Gastroesophageal sphincter (tissue), 4 donors: ENCODE measurements around the gene ALDH3A1. TPM values are rescaled to one million over a fixed set of nuclear protein-coding genes. Genes with fewer than 3 reads are reported as not detected.

Experiments
- ATAC-seq: fragments of 150-250 bp; one replicate; pipeline ENCODE4 v1.9.1; 2016; ENCODE audit warnings: mild to moderate bottlenecking, moderate library complexity
- H3K27ac ChIP-seq, 4 donors: fragments of 200-600 bp; sonication (generic) in 3 of 4; 1 replicate in 3 of 4; 2 replicates in 1 of 4; pipeline ENCODE4 v1.5.1; 2016 to 2019
- H3K27me3 ChIP-seq: fragments of 200-600 bp; sonication (generic); one replicate; pipeline ENCODE4 v1.5.1; 2019
- H3K36me3 ChIP-seq, 2 donors: fragments of 200-600 bp; sonication (generic); one replicate each; pipeline ENCODE4 v1.5.1; 2019; ENCODE audit warnings: control low read depth in 1 of 2
- H3K4me1 ChIP-seq, 3 donors: fragments of 200-600 bp; sonication (generic); 1 replicate in 2 of 3; 2 replicates in 1 of 3; pipeline ENCODE4 v1.5.1; 2016 to 2019; ENCODE audit warnings: control low read depth in 2 of 3
- H3K4me3 ChIP-seq, 2 donors: fragments of 200-600 bp; sonication (generic); one replicate each; pipeline ENCODE4 v1.5.1; 2019; ENCODE audit warnings: mild to moderate bottlenecking in 1 of 2, moderate library complexity in 1 of 2
- H3K9me3 ChIP-seq, 3 donors: fragments of 200-600 bp; sonication (generic); one replicate each; pipeline ENCODE4 v1.5.1; 2017 to 2019; ENCODE audit warnings: control low read depth in 2 of 3
- CTCF ChIP-seq, 4 experiments: fragments of 200-600 bp in 2 of 4; fragments of 450-650 bp in 2 of 4; sonication (generic) in 1 of 4; IDR thresholded peaks; one replicate each; pipeline ENCODE4 v1.5.1; 2017 to 2019; ENCODE audit warnings: antibody characterized with exemption in 4 of 4, mild to moderate bottlenecking in 2 of 4, moderate library complexity in 2 of 4
- EP300 ChIP-seq: sonication (generic); formaldehyde crosslinking; IDR thresholded peaks from one replicate; pipeline ENCODE4 v1.6.1; 2017; ENCODE audit warnings: antibody characterized with exemption, mild to moderate bottlenecking
- POLR2A ChIP-seq, 2 donors: fragments of 450-650 bp; IDR thresholded peaks; one replicate each; pipeline ENCODE4 v1.6.1; 2017; ENCODE audit warnings: antibody characterized with exemption in 2 of 2, mild to moderate bottlenecking in 2 of 2, moderate library complexity in 1 of 2
- POLR2AphosphoS5 ChIP-seq: sonication (generic); formaldehyde crosslinking; IDR thresholded peaks from one replicate; pipeline ENCODE4 v1.6.1; 2017; ENCODE audit warnings: antibody characterized with exemption
- WGBS, 2 donors: methylation state at CpG; one replicate each; pipeline ENCODE4 v1.1.5; 2018; ENCODE audit warnings: low coverage in 1 of 2; 5-methylcytosine and 5-hydroxymethylcytosine counted together
- total RNA-seq, 4 donors: library from RNA; depleted of rRNA; stranded (reverse); fragments of >200 nt; gene quantifications; one replicate each; pipeline ENCODE4 v1.1.0, GENCODE V29; 2016

Gene ALDH3A1
- total RNA-seq, 4 donors from 2014 or later = 1.6 to 18.8 (median 3.1) TPM

GRCh38 chr17:19785854-19786253 lies 37.8 kb upstream of the ALDH3A1 start:
- Histone ChIP-seq H3K27me3 (no peaks in the 10 kb centered on the region), H3K9me3 (no peaks in the 10 kb centered on the region), H3K27ac (no peak overlapping the region), H3K4me1 (no peaks in the 10 kb centered on the region), H3K4me3 (no peak overlapping the region), H3K36me3 (peaks cover 0 to 93% of the 10 kb centered on the region in 2 donors)
- ATAC-seq = no peak
- no peak for TF ChIP-seq POLR2AphosphoS5
- TF ChIP-seq EP300 = no peak
- TF ChIP-seq POLR2A (IDR thresholded peaks at IDR 0.05) = no peak
- WGBS, 2 donors = 59 to 66% methylated on average over 4 of the region's 4 CpGs

- WGBS, 2 donors = 88 to 93% methylated on average over 9 of the region's 9 CpGs
- no peaks in the 10 kb centered on the region for H3K4me1 ChIP-seq
- H3K27ac ChIP-seq = no peak overlapping the region
- H3K9me3 ChIP-seq = no peaks in the 10 kb centered on the region
- H3K4me3 ChIP-seq = no peak overlapping the region
- H3K36me3 ChIP-seq = peaks cover 0 to 94% of the 10 kb centered on the region in 2 donors
- ATAC-seq = no peak
- H3K27me3 ChIP-seq = no peaks in the 10 kb centered on the region
- TF ChIP-seq POLR2A (IDR thresholded peaks at IDR 0.05) (no peak), CTCF (IDR thresholded peaks at IDR 0.05) (no peak), POLR2AphosphoS5 (no peak), EP300 (no peak)
These were observed 33.7 kb upstream of the ALDH3A1 start for GRCh38 chr17:19781488-19782458.

GRCh38 chr17:19780846-19781245 lies 32.7 kb upstream of the ALDH3A1 start:
- no peaks in the 10 kb centered on the region for H3K27me3 ChIP-seq
- no peaks in the 10 kb centered on the region for H3K9me3 ChIP-seq
- no peaks in the 10 kb centered on the region for H3K4me1 ChIP-seq
- 74 to 91% methylated on average over 4 of the region's 4 CpGs for WGBS, 2 donors
- no peak for ATAC-seq
- no peak overlapping the region for H3K4me3 ChIP-seq
- TF ChIP-seq EP300 (no peak), POLR2A (IDR thresholded peaks at IDR 0.05) (no peak)
- H3K36me3 ChIP-seq = peaks cover 0 to 97% of the 10 kb centered on the region in 2 donors
- no peak overlapping the region for H3K27ac ChIP-seq

- TF ChIP-seq EP300 (no peak), POLR2A (IDR thresholded peaks at IDR 0.05) (no peak), CTCF (IDR thresholded peaks at IDR 0.05) (no peak), POLR2AphosphoS5 (no peak)
- H3K4me3 ChIP-seq = no peak overlapping the region
- 92 to 94% methylated on average over 2 to 6 of the region's 6 CpGs for WGBS, 2 donors
- H3K36me3 ChIP-seq = peaks cover 0 to 60% of the 10 kb centered on the region in 2 donors
- H3K27me3 ChIP-seq = no peaks in the 10 kb centered on the region
- no peak for ATAC-seq
- no peak overlapping the region for H3K27ac ChIP-seq
- H3K4me1 ChIP-seq = peaks cover 0 to 8% (median 0%) of the 10 kb centered on the region in 3 donors
- no peaks in the 10 kb centered on the region for H3K9me3 ChIP-seq
These were observed 25.4 kb upstream of the ALDH3A1 start for GRCh38 chr17:19773534-19773933.

- H3K4me3 ChIP-seq = no peak overlapping the region
- H3K27me3 ChIP-seq = no peaks in the 10 kb centered on the region
- 50 to 53% methylated on average over 4 to 7 of the region's 7 CpGs for WGBS, 2 donors
- peaks cover 0 to 8% (median 0%) of the 10 kb centered on the region in 3 donors for H3K4me1 ChIP-seq
- TF ChIP-seq POLR2AphosphoS5 = no peak
- no peak for TF ChIP-seq POLR2A (IDR thresholded peaks at IDR 0.05)
- TF ChIP-seq CTCF (IDR thresholded peaks at IDR 0.05) = no peak
- no peak for TF ChIP-seq EP300
- no peak for ATAC-seq
- no peaks in the 10 kb centered on the region for H3K9me3 ChIP-seq
- H3K27ac ChIP-seq = peak overlapping the region in 1 of 4 donors; percentile 8
- H3K36me3 ChIP-seq = peaks cover 0 to 45% of the 10 kb centered on the region in 2 donors
These were observed 24.0 kb upstream of the ALDH3A1 start for GRCh38 chr17:19771971-19772630.
